ENCODE results near the gene ELMO1. TPM values are rescaled to one million over a fixed set of nuclear protein-coding genes. Genes with fewer than 3 reads are reported as not detected.

Gene ELMO1
- total and polyA plus RNA-seq, 5 experiments from 2014 or later, result 26.9 to 120 (median 58.4) TPM

DNA sequence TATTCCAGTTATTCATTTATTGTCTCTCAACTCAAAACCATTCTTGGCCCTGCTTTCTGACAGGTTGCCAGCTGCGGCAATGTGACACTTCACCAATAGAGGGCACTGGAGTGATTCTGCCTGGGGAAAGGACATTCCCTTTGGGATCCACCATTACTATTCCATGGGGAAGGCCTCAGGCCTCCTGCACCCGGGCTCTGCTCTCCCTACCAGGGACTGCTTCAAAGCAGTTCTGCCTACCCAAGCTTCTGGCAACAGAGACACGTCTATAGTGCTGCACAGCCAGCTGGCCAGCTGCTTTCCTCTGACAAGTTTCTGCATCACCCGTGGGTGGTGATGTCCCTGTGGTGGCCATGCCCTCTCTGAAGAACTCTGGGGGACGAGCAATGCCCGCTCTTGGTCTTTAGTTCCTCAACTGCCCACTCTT, 163.8 kb downstream of the ELMO1 start:
- Mint-ChIP-seq H3K36me3 (peaks cover 0 to 4% (median 3%) of the 10 kb centered on the region in 3 donors), H3K4me1 (peaks cover 14 to 59% (median 41%) of the 10 kb centered on the region in 4 donors), H3K27me3 (no peaks in the 10 kb centered on the region), H3K4me3 (no peak overlapping the region), H3K27ac (peak overlapping the region in 2 of 10 donors; percentile 33 to 67), H3K9me3 (no peaks in the 10 kb centered on the region)
- ATAC-seq, result peak in 1 of 2 donors; percentile 37
- peak in 6 of 10 donors; percentile 9 to 29 (median 22) for DNase-seq
- POLR2A ChIA-PET, result interaction anchor here (0.7 to 1.5 kb wide), 4 partner anchors 58 to 164 kb away, joined by 4 to 13 read pairs (median 4); partner anchors contain the start of gene ELMO1

DNA sequence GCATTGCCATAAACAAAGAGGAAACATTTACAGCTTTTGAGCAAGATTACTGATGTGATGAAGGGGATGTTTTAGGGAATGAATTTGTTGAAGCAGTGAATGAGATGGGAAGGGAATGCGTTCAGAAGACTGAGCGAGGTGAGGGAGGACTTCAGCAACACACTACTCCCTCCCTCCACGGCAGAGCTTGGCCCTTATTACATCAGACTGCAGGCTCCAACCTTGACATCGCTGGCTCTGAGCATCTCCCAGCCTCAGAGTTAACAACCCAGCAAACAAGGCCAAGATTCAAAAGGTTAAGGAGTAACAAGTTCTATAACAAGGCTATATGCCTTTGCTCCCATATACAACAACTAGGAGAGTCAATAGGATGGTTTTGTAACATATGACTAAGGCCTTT, 164.4 kb downstream of the ELMO1 start:
- Mint-ChIP-seq H3K4me1 (peaks cover 17 to 59% (median 44%) of the 10 kb centered on the region in 4 donors), H3K36me3 (peaks cover 0 to 4% (median 3%) of the 10 kb centered on the region in 3 donors), H3K27ac (peak overlapping the region in 2 of 10 donors; percentile 23 to 42), H3K9me3 (no peaks in the 10 kb centered on the region), H3K27me3 (no peaks in the 10 kb centered on the region), H3K4me3 (no peak overlapping the region)
- POLR2A ChIA-PET, result interaction anchor here (0.7 to 1.5 kb wide), 3 partner anchors 58 to 164 kb away, joined by 4 to 13 read pairs (median 4); partner anchors contain the start of gene ELMO1
- ATAC-seq, result no peak
- no peak for DNase-seq

DNA sequence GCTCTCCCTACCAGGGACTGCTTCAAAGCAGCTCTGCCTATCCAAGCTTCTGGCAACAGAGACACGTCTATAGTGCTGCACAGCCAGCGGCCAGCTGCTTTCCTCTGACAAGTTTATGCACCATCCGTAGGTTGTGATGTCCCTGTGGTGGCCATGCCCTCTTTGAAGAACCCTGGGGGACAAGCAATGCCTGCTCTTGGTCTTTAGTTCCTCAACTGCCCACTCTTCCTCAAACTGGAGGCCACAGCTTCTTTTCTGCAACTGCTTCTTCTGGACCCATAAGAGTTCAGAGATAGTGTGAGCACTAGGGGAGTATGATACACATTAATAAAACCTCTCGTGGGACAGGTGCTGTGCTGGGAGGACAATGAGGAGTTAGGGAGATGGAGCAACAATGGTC, 164.9 kb downstream of the ELMO1 start:
- no peak overlapping the region for H3K27ac Mint-ChIP-seq
- no peak overlapping the region for H3K4me3 Mint-ChIP-seq
- no peak for ATAC-seq
- peaks cover 21 to 58% (median 47%) of the 10 kb centered on the region in 4 donors for H3K4me1 Mint-ChIP-seq
- DNase-seq, result no peak
- no peaks in the 10 kb centered on the region for H3K27me3 Mint-ChIP-seq
- peaks cover 0 to 4% (median 3%) of the 10 kb centered on the region in 3 donors for H3K36me3 Mint-ChIP-seq
- no peaks in the 10 kb centered on the region for H3K9me3 Mint-ChIP-seq
- POLR2A ChIA-PET, result no interaction called here

DNA sequence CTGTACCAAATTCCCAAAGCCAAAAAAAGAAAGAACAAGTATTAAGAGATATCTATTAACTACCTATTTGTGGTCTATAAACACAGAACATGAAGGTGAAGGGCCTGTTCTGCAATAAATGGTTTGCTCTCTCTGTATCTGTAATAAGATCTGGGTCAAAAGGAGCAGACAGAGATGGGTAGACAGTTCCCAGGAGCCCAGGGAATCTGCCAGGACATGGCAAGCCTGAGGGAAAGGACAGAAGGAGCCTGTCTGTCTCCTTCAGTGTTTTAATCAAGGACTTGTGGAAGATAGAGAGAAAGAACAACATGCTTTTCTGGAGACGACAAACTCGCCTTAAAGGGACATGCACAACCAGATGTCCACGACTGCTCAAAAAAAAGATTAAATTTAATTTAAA, 165.7 kb downstream of the ELMO1 start:
- H3K4me1 Mint-ChIP-seq, result peaks cover 24 to 60% (median 53%) of the 10 kb centered on the region in 4 donors
- POLR2A ChIA-PET, result no interaction called here
- DNase-seq, result no peak
- ATAC-seq, result no peak
- H3K4me3 Mint-ChIP-seq, result no peak overlapping the region
- H3K27me3 Mint-ChIP-seq, result no peaks in the 10 kb centered on the region
- peaks cover 0 to 4% (median 4%) of the 10 kb centered on the region in 3 donors for H3K36me3 Mint-ChIP-seq
- H3K9me3 Mint-ChIP-seq, result no peaks in the 10 kb centered on the region
- no peak overlapping the region for H3K27ac Mint-ChIP-seq

DNA sequence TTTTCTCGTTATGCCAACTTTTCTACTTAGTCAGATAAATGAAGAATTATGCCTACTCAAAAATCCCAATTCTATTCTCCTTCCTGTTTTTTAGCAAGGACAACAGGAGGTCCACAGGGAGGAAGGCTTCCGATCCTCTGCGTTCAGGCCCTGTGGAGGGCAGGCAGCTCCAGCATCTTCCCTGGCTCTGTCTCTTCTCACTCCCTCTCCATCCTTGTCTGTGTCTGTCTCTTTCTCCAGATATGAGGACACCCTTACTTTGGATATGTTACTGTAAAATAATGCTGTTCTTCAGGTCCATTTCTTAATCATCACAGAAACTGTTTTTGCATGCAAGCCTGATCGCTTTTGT, 166.6 kb downstream of the ELMO1 start:
- no peak for DNase-seq
- H3K36me3 Mint-ChIP-seq, result peaks cover 0 to 7% (median 4%) of the 10 kb centered on the region in 3 donors
- H3K27ac Mint-ChIP-seq, result peak overlapping the region in 1 of 10 donors; percentile 52
- H3K4me1 Mint-ChIP-seq, result peaks cover 26 to 67% (median 54%) of the 10 kb centered on the region in 4 donors
- POLR2A ChIA-PET, result no interaction called here
- H3K9me3 Mint-ChIP-seq, result no peaks in the 10 kb centered on the region
- ATAC-seq, result no peak
- H3K27me3 Mint-ChIP-seq, result no peaks in the 10 kb centered on the region
- no peak overlapping the region for H3K4me3 Mint-ChIP-seq

DNA sequence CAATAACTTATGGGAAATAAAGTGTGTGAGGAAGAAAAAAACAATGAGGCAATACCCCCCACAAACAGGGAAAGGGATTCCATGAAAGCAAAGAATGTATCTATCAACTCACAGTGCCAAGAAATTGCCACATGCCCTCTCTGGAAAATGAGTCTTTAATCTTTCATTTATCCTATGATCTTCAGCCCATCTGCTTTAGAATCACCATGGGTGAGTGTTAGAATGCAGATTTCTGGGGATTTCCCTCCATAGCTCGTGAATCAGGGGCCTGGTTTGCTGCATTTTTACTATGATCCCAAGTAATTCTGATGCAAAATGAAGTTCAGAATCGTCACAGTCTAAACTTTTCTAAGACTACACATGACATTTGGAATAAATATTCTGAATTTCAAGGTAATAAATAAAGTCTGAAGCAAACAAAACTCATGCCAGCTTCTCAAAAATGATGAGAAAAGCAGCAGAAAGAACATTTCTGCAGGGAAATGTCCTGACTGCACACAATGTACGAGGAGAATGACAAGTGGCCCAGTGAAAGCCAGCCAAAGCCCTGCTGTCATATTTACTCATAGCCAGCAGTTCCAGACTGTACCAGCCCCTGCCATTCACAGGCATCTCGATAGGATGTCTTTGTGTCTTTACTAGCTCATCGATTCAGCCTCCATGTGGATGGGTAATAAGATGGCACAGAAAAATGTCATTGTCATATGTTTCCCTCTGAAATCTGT, 167.1 kb downstream of the ELMO1 start:
- no peak for DNase-seq
- no peaks in the 10 kb centered on the region for H3K9me3 Mint-ChIP-seq
- no peak for ATAC-seq
- peaks cover 0 to 8% (median 4%) of the 10 kb centered on the region in 3 donors for H3K36me3 Mint-ChIP-seq
- peak overlapping the region in 1 of 10 donors; percentile 52 for H3K27ac Mint-ChIP-seq
- H3K27me3 Mint-ChIP-seq, result no peaks in the 10 kb centered on the region
- POLR2A ChIA-PET, result no interaction called here
- H3K4me3 Mint-ChIP-seq, result no peak overlapping the region
- H3K4me1 Mint-ChIP-seq, result peaks cover 26 to 69% (median 52%) of the 10 kb centered on the region in 4 donors

DNA sequence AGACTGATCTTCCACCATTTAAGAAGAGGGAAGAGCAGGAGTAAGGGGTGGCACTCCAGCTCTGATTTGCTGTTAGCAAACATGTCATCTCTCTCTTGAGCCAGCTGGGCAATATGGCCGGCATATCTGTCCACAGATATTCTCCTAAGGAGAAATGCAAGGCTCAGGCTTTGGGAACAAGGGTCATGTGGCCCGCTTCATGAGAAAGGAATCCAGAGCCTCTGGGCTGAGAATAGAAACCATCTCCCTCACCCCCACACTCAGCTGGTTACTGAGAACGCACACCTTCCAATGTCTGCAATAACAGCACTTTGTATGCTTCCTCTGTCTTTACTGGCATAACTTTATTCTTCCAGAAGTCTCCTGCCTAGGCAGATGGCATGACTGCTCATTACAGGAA, 171.2 kb downstream of the ELMO1 start:
- DNase-seq (no peak), ATAC-seq (no peak)
- Mint-ChIP-seq H3K36me3 (peaks cover 0 to 13% (median 4%) of the 10 kb centered on the region in 3 donors), H3K4me1 (peaks cover 24 to 61% (median 36%) of the 10 kb centered on the region in 4 donors), H3K4me3 (no peak overlapping the region), H3K27me3 (no peaks in the 10 kb centered on the region), H3K9me3 (no peaks in the 10 kb centered on the region), H3K27ac (no peak overlapping the region)
- POLR2A ChIA-PET, result no interaction called here

DNA sequence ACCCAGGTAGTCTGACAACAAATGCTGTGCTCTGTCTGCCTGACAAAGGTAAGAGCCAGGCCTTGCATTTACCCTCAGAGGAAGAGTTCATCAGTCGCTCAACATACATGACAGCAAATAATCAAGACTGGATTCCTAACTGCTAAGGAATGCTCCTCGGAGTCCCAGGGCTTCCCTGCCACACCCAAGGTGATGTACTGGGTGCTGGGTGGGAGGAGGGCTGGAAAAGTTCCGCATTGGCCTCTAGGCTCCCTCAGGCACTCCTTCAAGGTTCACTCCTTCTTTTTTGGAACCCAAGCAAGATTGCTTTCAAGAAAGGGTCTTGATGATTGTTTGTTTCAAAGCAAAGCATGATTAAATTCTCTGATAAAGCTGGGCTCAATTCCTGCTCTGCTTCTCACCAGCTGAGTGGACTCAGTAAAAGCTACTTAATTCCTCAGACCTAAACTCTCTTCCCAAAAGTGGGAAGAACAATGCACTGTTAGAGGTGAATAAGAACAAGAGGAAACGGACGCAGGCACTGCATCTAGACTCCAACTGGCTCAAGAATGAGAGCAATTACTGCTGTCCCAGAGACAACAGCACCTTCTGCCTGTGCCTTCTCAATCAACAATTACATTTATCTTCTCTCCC, 173.5 kb downstream of the ELMO1 start:
- Mint-ChIP-seq H3K4me3 (no peak overlapping the region), H3K27me3 (no peaks in the 10 kb centered on the region), H3K9me3 (no peaks in the 10 kb centered on the region), H3K36me3 (peaks cover 0 to 28% (median 12%) of the 10 kb centered on the region in 3 donors), H3K4me1 (peaks cover 23 to 45% (median 32%) of the 10 kb centered on the region in 4 donors), H3K27ac (peak overlapping the region in 1 of 10 donors; percentile 24)
- ATAC-seq (no peak), DNase-seq (no peak)
- POLR2A ChIA-PET, result no interaction called here

DNA sequence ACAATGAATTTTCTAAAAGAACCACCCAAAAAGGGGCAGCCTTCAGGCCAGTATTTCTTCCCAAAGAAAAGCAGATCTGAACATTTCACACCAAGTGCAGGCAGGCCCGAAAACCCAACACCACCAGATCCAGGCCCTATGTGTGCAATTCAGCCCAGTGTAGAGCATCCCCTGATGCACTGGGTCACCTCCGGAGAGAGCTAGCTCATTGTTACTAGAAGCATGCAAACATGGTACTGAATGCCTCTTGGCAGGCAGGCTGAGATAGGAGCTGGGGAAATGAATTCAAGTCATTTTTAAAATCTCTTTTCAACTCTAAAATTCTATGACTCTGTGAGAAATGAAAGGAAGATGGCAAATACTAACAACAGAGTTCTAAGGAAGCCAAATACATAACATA, 174.8 kb downstream of the ELMO1 start:
- ATAC-seq (no peak), DNase-seq (no peak)
- POLR2A ChIA-PET, result no interaction called here
- Mint-ChIP-seq H3K36me3 (peaks cover 0 to 36% (median 12%) of the 10 kb centered on the region in 3 donors), H3K4me3 (no peak overlapping the region), H3K9me3 (no peaks in the 10 kb centered on the region), H3K27me3 (no peaks in the 10 kb centered on the region), H3K27ac (peak overlapping the region in 3 of 10 donors; percentile 12 to 56 (median 12)), H3K4me1 (peaks cover 13 to 32% (median 26%) of the 10 kb centered on the region in 4 donors)

DNA sequence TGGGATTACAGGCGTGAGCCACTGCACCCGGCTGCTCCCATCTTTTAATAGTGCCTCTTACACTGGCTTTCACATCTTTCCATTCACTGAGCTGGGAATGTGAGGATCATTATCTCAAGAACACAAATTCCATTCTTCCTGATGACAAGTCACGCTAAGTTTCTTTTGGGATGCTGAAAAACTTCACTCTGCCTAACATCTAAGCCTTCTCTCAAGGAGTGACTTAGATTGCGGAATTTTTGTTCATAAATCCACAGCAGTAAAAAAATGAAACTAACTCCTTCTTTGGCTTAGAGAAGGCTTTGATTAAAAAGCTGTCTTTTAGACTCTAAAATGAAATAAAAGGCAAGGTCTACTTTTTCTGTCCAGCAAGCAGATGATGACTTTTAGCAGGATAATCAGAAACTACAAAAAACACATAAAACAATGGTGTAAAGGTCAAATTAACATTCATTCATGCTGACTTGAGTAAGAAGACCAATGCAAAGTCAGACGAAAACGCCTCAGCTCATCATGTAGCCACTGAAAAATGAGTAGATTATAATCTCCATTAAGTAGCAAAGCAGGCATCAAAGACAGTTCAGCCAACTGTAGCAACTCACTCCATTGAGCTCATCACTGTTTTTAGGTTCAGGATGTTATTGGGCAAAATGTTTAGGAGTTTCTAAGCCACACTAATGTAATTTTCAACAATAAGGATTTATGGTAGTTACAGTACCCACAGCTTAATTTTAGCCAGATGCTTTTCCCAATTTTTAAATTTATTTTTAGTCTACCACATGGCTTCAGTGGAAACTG, 178.8 kb downstream of the ELMO1 start:
- Mint-ChIP-seq H3K36me3 (peaks cover 0 to 49% (median 18%) of the 10 kb centered on the region in 3 donors), H3K4me3 (no peak overlapping the region), H3K27me3 (no peaks in the 10 kb centered on the region), H3K27ac (peak overlapping the region in 1 of 10 donors; percentile 63), H3K9me3 (no peaks in the 10 kb centered on the region), H3K4me1 (peaks cover 15 to 27% (median 22%) of the 10 kb centered on the region in 4 donors)
- DNase-seq (no peak), ATAC-seq (no peak)
- POLR2A ChIA-PET, result no interaction called here

DNA sequence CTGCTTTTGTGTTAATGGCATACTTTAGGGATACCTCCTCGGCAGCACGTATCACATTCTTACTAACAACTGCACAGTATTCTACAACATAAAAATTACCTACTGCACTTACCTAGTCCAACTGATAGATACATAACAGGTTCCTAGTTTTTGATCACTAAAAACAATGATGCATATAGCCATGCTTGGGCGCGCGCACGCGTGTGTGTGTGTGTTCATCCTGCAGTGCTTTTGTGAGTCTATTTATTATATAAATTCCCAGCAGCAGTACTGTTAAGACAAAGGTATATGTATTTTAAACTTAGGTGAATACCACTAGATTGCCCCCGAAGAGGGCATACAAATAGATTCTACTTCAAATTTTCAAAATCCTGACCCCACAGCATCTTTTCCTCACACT, 181.4 kb downstream of the ELMO1 start:
- no peaks in the 10 kb centered on the region for H3K27me3 Mint-ChIP-seq
- no peak overlapping the region for H3K27ac Mint-ChIP-seq
- H3K4me1 Mint-ChIP-seq, result peaks cover 19 to 29% (median 21%) of the 10 kb centered on the region in 4 donors
- DNase-seq (no peak), ATAC-seq (no peak)
- H3K36me3 Mint-ChIP-seq, result peaks cover 0 to 54% (median 18%) of the 10 kb centered on the region in 3 donors
- POLR2A ChIA-PET, result no interaction called here
- H3K4me3 Mint-ChIP-seq, result no peak overlapping the region
- H3K9me3 Mint-ChIP-seq, result no peaks in the 10 kb centered on the region

DNA sequence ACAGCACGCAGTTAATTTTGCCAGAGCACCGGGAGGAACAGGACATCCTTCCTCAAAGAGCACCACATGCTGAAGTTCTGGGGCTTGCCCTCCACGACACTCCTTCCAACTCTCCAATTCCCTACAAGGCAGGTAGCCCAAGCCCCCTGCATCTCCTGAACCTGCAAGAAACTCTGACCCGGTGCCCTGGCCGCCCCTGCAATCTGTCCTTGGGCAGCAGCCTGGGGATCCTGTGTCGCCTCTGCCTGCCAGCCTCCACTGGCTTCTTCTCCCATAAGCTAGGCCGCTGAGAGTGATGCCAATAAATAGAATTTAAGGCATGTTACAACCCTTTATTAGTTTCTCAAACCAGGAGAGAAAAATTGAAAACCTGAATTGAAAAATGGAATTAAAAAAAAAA, 182.8 kb downstream of the ELMO1 start:
- Mint-ChIP-seq H3K27ac (peak overlapping the region in 4 of 10 donors; percentile 60 to 84 (median 73)), H3K9me3 (no peaks in the 10 kb centered on the region), H3K4me1 (peaks cover 19 to 29% (median 21%) of the 10 kb centered on the region in 4 donors)

More for the DNA sequence above, 182.8 kb downstream of the ELMO1 start:
- ATAC-seq (no peak), DNase-seq (no peak)
- Mint-ChIP-seq H3K27me3 (no peaks in the 10 kb centered on the region), H3K36me3 (peaks cover 0 to 44% (median 10%) of the 10 kb centered on the region in 3 donors), H3K4me3 (no peak overlapping the region)
- POLR2A ChIA-PET, result no interaction called here

All from naive thymus-derived CD8-positive, alpha-beta T cell (primary cell).